Measurements from ENCODE around the gene KDM4C. TPM values are rescaled to one million over a fixed set of nuclear protein-coding genes. Genes with fewer than 3 reads are reported as not detected.

Gene KDM4C
- total and polyA plus RNA-seq, 4 donors: 18.9 to 69.5 (median 29.1) TPM

- Histone ChIP-seq H3K9me3 (ENCODE audit: control insufficient read depth, insufficient read depth, low read length) (no peaks in the 10 kb centered on the region), H3K27me3 (ENCODE audit: control insufficient read depth, insufficient read depth, low read length) (no peaks in the 10 kb centered on the region), H3K27ac (ENCODE audit: low read depth, low read length) (no peak overlapping the region), H3K36me3 (ENCODE audit: control insufficient read depth, insufficient read depth, low read length) (peaks cover 3% of the 10 kb centered on the region), H3K4me3 (ENCODE audit: low read depth, low read length) (no peak overlapping the region), H3K4me1 (ENCODE audit: control insufficient read depth, insufficient read depth, low read length) (no peaks in the 10 kb centered on the region)
- no peak for DNase-seq (ENCODE audit: low read depth in 4 of 6, low spot score in 6 of 6)
- 42% methylated on average over 2 of the region's 3 CpGs for WGBS (ENCODE audit: insufficient coverage)
These were observed 227.3 kb downstream of the KDM4C start for GRCh38 chr9:6984941-6985578.

GRCh38 chr9:6986141-6986815, 228.5 kb downstream of the KDM4C start:
- WGBS (ENCODE audit: insufficient coverage): 85% methylated on average over 2 of the region's 5 CpGs
- H3K36me3 ChIP-seq (ENCODE audit: control insufficient read depth, insufficient read depth, low read length): peaks cover 3% of the 10 kb centered on the region
- H3K27me3 ChIP-seq (ENCODE audit: control insufficient read depth, insufficient read depth, low read length): no peaks in the 10 kb centered on the region
- H3K4me3 ChIP-seq (ENCODE audit: low read depth, low read length): no peak overlapping the region
- no peak overlapping the region for H3K27ac ChIP-seq (ENCODE audit: low read depth, low read length)
- H3K4me1 ChIP-seq (ENCODE audit: control insufficient read depth, insufficient read depth, low read length): no peaks in the 10 kb centered on the region
- no peaks in the 10 kb centered on the region for H3K9me3 ChIP-seq (ENCODE audit: control insufficient read depth, insufficient read depth, low read length)
- peak in 1 of 6 donors; percentile 40 for DNase-seq (ENCODE audit: low read depth in 4 of 6, low spot score in 6 of 6)

GRCh38 chr9:6987381-6987780, 229.6 kb downstream of the KDM4C start:
- Histone ChIP-seq H3K27me3 (ENCODE audit: control insufficient read depth, insufficient read depth, low read length) (no peaks in the 10 kb centered on the region), H3K4me3 (ENCODE audit: low read depth, low read length) (no peak overlapping the region), H3K36me3 (ENCODE audit: control insufficient read depth, insufficient read depth, low read length) (peaks cover 3% of the 10 kb centered on the region), H3K27ac (ENCODE audit: low read depth, low read length) (no peak overlapping the region), H3K9me3 (ENCODE audit: control insufficient read depth, insufficient read depth, low read length) (no peaks in the 10 kb centered on the region), H3K4me1 (ENCODE audit: control insufficient read depth, insufficient read depth, low read length) (no peaks in the 10 kb centered on the region)
- 100% methylated on average over 2 of the region's 3 CpGs for WGBS (ENCODE audit: insufficient coverage)
- DNase-seq (ENCODE audit: low read depth in 4 of 6, low spot score in 6 of 6): no peak

- Histone ChIP-seq H3K4me1 (ENCODE audit: control insufficient read depth, insufficient read depth, low read length) (no peaks in the 10 kb centered on the region), H3K4me3 (ENCODE audit: low read depth, low read length) (no peak overlapping the region), H3K27ac (ENCODE audit: low read depth, low read length) (no peak overlapping the region), H3K36me3 (ENCODE audit: control insufficient read depth, insufficient read depth, low read length) (no peaks in the 10 kb centered on the region), H3K9me3 (ENCODE audit: control insufficient read depth, insufficient read depth, low read length) (no peaks in the 10 kb centered on the region), H3K27me3 (ENCODE audit: control insufficient read depth, insufficient read depth, low read length) (no peaks in the 10 kb centered on the region)
- no CpG with 5 or more reads among the region's 1 CpG for WGBS (ENCODE audit: insufficient coverage)
- DNase-seq (ENCODE audit: low read depth in 4 of 6, low spot score in 6 of 6): no peak
These were observed 233.6 kb downstream of the KDM4C start for GRCh38 chr9:6991418-6991817.

- 87% methylated on average over 7 of the region's 7 CpGs for WGBS (ENCODE audit: insufficient coverage)
- H3K36me3 ChIP-seq (ENCODE audit: control insufficient read depth, insufficient read depth, low read length): no peaks in the 10 kb centered on the region
- DNase-seq (ENCODE audit: low read depth in 4 of 6, low spot score in 6 of 6): no peak
These were observed 238.5 kb downstream of the KDM4C start for GRCh38 chr9:6996061-6996854.

GRCh38 chr9:6997330-6997729, 239.6 kb downstream of the KDM4C start:
- Histone ChIP-seq H3K36me3 (ENCODE audit: control insufficient read depth, insufficient read depth, low read length) (no peaks in the 10 kb centered on the region), H3K9me3 (ENCODE audit: control insufficient read depth, insufficient read depth, low read length) (no peaks in the 10 kb centered on the region), H3K4me3 (ENCODE audit: low read depth, low read length) (no peak overlapping the region), H3K27me3 (ENCODE audit: control insufficient read depth, insufficient read depth, low read length) (no peaks in the 10 kb centered on the region), H3K27ac (ENCODE audit: low read depth, low read length) (no peak overlapping the region), H3K4me1 (ENCODE audit: control insufficient read depth, insufficient read depth, low read length) (no peaks in the 10 kb centered on the region)
- DNase-seq (ENCODE audit: low read depth in 4 of 6, low spot score in 6 of 6): no peak
- 43% methylated on average over 1 of the region's 1 CpG for WGBS (ENCODE audit: insufficient coverage)

More at GRCh38 chr9:6996061-6996854, 238.5 kb downstream of the KDM4C start:
- H3K9me3 ChIP-seq (ENCODE audit: control insufficient read depth, insufficient read depth, low read length): no peaks in the 10 kb centered on the region
- H3K4me3 ChIP-seq (ENCODE audit: low read depth, low read length): no peak overlapping the region
- H3K27me3 ChIP-seq (ENCODE audit: control insufficient read depth, insufficient read depth, low read length): no peaks in the 10 kb centered on the region
- no peaks in the 10 kb centered on the region for H3K4me1 ChIP-seq (ENCODE audit: control insufficient read depth, insufficient read depth, low read length)
- H3K27ac ChIP-seq (ENCODE audit: low read depth, low read length): no peak overlapping the region

GRCh38 chr9:6999794-7000193, 242.0 kb downstream of the KDM4C start:
- no peak for DNase-seq (ENCODE audit: low read depth in 4 of 6, low spot score in 6 of 6)
- WGBS (ENCODE audit: insufficient coverage): 67% methylated on average over 1 of the region's 2 CpGs
- Histone ChIP-seq H3K4me3 (ENCODE audit: low read depth, low read length) (no peak overlapping the region), H3K4me1 (ENCODE audit: control insufficient read depth, insufficient read depth, low read length) (no peaks in the 10 kb centered on the region), H3K27ac (ENCODE audit: low read depth, low read length) (no peak overlapping the region), H3K27me3 (ENCODE audit: control insufficient read depth, insufficient read depth, low read length) (no peaks in the 10 kb centered on the region), H3K9me3 (ENCODE audit: control insufficient read depth, insufficient read depth, low read length) (no peaks in the 10 kb centered on the region), H3K36me3 (ENCODE audit: control insufficient read depth, insufficient read depth, low read length) (no peaks in the 10 kb centered on the region)

- no peaks in the 10 kb centered on the region for H3K36me3 ChIP-seq (ENCODE audit: control insufficient read depth, insufficient read depth, low read length)
- H3K4me3 ChIP-seq (ENCODE audit: low read depth, low read length): no peak overlapping the region
- no peaks in the 10 kb centered on the region for H3K27me3 ChIP-seq (ENCODE audit: control insufficient read depth, insufficient read depth, low read length)
- DNase-seq (ENCODE audit: low read depth in 4 of 6, low spot score in 6 of 6): no peak
- WGBS (ENCODE audit: insufficient coverage): no CpG with 5 or more reads among the region's 1 CpG
- H3K27ac ChIP-seq (ENCODE audit: low read depth, low read length): no peak overlapping the region
- H3K9me3 ChIP-seq (ENCODE audit: control insufficient read depth, insufficient read depth, low read length): no peaks in the 10 kb centered on the region
- no peaks in the 10 kb centered on the region for H3K4me1 ChIP-seq (ENCODE audit: control insufficient read depth, insufficient read depth, low read length)
These were observed 243.8 kb downstream of the KDM4C start for GRCh38 chr9:7001571-7001970.

- no peak overlapping the region for H3K4me3 ChIP-seq (ENCODE audit: low read depth, low read length)
- no peaks in the 10 kb centered on the region for H3K9me3 ChIP-seq (ENCODE audit: control insufficient read depth, insufficient read depth, low read length)
- H3K4me1 ChIP-seq (ENCODE audit: control insufficient read depth, insufficient read depth, low read length): no peaks in the 10 kb centered on the region
- WGBS (ENCODE audit: insufficient coverage): no CpG with 5 or more reads among the region's 2 CpGs
- no peaks in the 10 kb centered on the region for H3K27me3 ChIP-seq (ENCODE audit: control insufficient read depth, insufficient read depth, low read length)
- no peak overlapping the region for H3K27ac ChIP-seq (ENCODE audit: low read depth, low read length)
- H3K36me3 ChIP-seq (ENCODE audit: control insufficient read depth, insufficient read depth, low read length): peaks cover 8% of the 10 kb centered on the region
- DNase-seq (ENCODE audit: low read depth in 4 of 6, low spot score in 6 of 6): peak in 1 of 6 donors; percentile 74
These were observed 246.1 kb downstream of the KDM4C start for GRCh38 chr9:7003861-7004260.
